NCI-H2171 (cell line): ENCODE measurements around the gene HOXD13.

Experiments
- DNase-seq: peaks from one replicate; lab custom pipeline; 2025; lab: John Stamatoyannopoulos, UW

The HOXD13 gene

DNA sequence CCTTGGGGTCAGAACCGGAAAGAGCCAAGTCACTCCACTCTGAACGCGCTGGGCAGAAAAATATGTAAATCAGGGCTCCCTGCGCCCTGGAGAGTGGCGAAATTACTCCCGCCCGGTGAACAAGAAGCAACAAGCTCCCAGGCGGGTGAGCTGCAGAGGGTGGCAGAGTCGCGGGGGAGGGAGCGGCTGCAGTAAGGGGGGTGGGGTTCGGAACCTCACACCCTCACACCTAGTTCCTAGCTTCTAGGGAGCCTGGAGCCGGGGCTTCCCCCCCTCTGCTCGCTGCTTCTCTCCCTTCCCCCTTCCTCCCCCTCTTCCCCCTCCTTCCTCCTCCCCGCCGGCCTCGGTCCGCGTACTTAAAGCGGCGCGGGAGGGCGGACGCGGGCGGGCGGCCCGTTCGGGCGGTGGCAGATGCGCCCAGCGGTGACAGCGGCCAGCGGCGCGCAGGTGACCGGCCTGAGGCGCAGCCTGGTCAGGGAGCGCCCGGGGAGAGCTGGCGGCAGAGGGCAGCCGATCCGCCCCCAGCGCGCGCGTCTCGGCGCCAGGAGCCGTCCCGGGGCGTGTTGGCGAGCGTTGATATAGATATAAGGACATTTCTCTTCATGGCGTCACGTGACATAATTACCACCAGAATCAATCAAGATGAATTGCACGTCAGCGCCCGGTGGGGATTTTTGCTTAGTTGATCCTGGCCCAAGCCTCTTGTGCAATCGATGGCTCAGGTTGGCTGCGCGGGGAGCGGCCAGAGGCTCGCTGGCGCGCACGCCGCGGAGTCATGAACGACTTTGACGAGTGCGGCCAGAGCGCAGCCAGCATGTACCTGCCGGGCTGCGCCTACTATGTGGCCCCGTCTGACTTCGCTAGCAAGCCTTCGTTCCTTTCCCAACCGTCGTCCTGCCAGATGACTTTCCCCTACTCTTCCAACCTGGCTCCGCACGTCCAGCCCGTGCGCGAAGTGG lies 14.3 kb downstream of the HOXD13 start, which contains the start of gene HOXD11:
HOXD11 (plus strand) TSS at position 700 of the 959 bp plus-strand sequence; CDS start at position 776, 76 bp downstream.
- peak; percentile 34 for DNase-seq

GRCh38 chr2:176107731-176108181 lies 15.2 kb downstream of the HOXD13 start:
- DNase-seq: no peak

DNA sequence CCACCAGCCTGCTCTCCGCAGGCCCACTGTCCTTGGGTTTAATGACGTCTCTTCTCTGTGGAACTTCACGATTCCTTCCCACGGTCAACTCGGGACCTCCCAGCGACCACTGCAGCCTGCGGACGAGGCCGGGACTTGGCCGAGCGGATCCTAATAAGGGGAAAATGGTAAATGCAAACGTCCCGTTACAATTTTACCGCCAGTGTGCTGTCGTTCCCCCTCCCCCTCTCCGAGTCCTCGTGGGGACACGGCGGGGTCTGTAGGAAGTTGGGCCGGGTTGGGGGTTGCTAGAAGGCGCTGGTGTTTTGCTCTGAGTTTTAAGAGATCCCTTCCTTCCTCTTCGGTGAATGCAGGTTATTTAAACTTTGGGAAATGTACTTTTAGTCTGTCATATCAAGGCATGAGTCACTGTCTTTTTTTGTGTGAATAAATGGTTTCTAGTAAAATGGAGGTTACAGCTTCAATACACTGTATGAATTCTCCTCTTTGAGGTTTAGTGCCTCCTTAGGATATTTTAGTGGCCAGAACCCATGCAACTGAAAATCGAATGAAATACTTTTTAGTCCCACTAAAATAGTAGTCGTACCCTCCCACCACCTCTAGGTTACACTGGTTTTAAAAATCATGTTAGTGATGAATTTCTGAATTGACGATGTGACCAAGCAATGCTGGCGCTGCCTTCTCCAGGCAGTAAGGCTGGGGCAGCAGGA lies 16.8 kb downstream of the HOXD13 start:
- no peak for DNase-seq

GRCh38 chr2:176109946-176110345 lies 17.4 kb downstream of the HOXD13 start:
- no peak for DNase-seq

- no peak for DNase-seq
These were observed 18.1 kb downstream of the HOXD13 start for GRCh38 chr2:176110415-176111308.

DNA sequence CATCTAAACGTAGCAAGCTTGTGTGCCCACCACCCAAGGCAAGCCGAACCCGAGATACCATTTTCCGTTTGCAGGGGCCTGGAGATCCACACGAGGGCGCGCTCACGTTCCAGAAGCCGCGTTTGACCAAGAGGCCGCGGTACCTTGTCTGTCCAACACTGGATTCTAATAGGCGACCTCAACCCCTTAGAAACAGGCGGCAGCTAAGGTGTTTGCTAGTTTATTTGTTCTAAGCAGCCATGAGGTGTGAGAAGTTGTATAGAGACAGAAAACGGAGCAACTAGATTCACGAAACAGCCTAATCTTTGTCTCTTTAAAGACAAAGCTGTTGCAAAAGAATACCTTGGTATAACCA lies 18.8 kb downstream of the HOXD13 start:
- peak; percentile 39 for DNase-seq

GRCh38 chr2:176111846-176112374 lies 19.4 kb downstream of the HOXD13 start:
- no peak for DNase-seq

DNA sequence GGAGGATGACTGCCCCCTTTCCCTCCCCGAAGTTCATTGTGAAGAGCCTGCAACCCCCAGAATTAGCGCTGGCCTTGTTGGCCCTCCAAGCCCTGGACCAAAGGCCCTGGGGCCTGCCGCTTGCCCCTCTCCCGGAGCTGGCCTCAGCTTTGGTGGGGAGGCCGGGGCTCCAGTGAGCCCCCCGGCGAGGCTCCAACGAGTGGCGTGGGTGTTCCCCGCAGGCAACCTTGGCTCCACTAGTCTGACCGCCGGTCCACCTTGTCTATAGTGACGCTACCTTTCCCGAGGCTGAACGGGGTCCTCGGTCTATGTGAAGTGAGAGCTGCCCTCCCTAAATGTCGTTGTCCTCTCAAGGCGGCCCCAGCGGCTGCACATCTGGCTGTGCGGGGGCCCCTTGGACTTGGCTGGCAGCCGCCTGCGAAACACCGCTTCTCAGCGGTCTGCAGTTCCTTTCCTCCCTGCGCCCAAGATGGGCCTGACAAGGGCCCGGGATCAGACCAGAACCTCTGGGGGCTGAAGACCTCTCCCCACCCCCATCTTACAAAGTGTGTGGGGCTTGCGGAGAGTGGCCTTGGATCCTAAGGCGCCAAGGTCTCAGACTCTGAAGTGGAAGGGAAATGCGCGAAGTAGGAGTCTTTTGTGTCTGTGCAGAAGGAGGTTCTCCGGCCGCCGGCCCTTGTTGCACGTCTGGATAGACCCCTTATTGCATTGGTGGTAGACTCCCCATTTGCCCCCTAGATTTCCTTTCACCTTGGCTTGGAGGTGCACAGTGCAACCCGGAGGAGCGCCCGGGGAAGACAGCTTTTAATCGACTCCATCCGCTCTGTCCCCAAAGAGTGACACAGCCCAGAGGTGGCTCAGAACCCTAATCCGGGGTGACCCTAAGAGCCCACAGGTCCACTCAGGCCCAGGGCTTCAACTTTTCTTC lies 20.1 kb downstream of the HOXD13 start:
- no peak for DNase-seq

GRCh38 chr2:176114120-176114929 lies 21.8 kb downstream of the HOXD13 start:
- DNase-seq: no peak

GRCh38 chr2:176114930-176115625 lies 22.6 kb downstream of the HOXD13 start:
- DNase-seq: no peak

GRCh38 chr2:176115883-176116813 lies 23.6 kb downstream of the HOXD13 start, which contains the start of gene HOXD10:
Gene HOXD10, plus strand, starts transcription at chr2:176116778. Its CDS starts 56 bp downstream, at chr2:176116834.
- DNase-seq: no peak

DNA sequence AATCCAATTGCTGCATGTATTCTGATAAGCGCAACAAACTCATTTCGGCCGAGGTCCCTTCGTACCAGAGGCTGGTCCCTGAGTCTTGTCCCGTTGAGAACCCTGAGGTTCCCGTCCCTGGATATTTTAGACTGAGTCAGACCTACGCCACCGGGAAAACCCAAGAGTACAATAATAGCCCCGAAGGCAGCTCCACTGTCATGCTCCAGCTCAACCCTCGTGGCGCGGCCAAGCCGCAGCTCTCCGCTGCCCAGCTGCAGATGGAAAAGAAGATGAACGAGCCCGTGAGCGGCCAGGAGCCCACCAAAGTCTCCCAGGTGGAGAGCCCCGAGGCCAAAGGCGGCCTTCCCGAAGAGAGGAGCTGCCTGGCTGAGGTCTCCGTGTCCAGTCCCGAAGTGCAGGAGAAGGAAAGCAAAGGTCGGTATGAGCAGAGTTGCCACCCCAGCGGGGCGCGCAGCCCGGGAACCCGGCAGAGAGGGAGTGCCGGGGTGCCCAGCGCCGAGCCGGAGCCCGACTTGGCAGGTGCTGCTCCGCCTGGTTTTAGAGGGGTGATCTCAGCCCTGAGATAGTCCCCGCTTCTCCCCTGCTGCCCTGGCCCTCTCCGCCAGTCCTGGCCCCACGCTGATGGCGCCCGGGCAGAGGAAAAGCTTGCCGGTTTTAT lies 24.8 kb downstream of the HOXD13 start:
- no peak for DNase-seq

DNA sequence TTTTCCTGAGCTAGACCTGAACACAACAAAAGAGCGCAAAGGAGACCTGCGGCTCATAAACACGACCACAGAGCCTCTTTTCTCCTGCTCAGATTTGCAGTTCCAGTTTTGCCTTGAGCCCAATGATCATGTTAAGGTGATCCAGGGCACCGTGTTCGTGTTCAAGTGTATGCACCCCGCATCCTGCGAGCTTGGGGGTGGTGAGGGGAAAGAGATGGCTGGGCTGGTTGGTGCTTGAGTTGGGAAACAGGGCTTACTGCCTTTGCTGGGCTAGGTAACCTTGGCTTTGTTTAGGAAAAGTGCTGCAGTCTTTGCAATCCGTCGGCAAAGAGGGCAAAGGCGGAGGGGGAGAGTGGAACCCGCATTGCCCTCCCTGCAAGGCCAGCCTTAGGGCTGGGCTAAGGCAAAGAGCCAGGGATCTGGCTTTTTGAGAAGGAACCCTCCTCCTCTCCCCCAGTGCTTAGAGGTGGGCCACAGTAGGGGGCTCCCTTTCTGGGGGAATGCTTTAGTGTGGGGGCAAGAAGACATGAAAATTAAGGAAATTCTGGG lies 25.4 kb downstream of the HOXD13 start:
- DNase-seq: no peak

DNA sequence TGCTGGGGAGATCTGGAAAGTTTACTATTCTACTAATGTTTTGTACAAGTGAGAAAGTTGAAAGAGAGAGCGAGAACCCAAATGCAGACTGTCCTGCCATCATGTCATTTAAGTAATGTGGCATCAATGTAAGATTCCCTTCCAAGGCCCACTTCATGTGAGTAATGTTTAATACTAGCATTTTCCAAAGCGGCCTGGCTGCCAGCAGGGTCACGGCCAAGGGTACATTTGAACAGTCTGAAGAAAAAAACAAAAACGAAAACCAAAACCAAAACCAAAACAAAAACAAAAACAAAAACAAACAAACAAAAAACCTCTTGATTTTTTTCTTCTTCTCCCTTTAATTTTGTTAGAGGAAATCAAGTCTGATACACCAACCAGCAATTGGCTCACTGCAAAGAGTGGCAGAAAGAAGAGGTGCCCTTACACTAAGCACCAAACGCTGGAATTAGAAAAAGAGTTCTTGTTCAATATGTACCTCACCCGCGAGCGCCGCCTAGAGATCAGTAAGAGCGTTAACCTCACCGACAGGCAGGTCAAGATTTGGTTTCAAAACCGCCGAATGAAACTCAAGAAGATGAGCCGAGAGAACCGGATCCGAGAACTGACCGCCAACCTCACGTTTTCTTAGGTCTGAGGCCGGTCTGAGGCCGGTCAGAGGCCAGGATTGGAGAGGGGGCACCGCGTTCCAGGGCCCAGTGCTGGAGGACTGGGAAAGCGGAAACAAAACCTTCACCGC lies 26.2 kb downstream of the HOXD13 start:
- no peak for DNase-seq

GRCh38 chr2:176120364-176121189 lies 28.1 kb downstream of the HOXD13 start:
- DNase-seq: no peak
